Activated CD4-positive, alpha-beta T cell treated with anti-CD3 and anti-CD28 coated beads, Interleukin-10, Interleukin-2, amounts not matched to agents 100 ng/mL and 50 ng/mL, durations not matched to agents 16 hours and 8 hours (primary cell): Measurements from ENCODE around the gene CRYAB.
"Not testable (repeated sequence)": the region's sequence is repeated elsewhere in the genome, so short reads cannot be mapped to it uniquely, and the experiment has no call there.

Experiments used
- DNase-seq: peaks from one replicate; pipeline ENCODE4 v3.0.0-alpha.2; 2020

CRYAB gene

DNA sequence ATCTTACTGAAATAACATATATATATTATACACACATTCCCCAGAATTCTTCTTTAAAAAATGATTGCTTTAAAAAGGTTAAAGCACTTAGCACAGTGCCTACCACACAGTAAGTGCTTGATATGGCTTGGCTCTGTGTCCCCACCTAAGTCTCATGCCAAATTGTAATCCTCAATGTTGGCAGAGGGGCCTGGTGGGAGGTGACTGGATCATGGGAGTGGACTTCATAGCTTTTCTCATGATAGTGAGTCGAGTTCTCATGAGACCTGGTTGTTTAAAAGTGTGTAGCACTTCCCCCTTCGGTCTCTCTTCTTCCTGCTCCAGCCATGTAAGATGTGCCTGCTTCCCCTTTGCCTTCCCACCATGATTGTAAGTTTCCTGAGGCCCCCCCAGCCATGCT lies 6.2 kb downstream of the CRYAB start:
- DNase-seq: no peak

- DNase-seq: no peak
Measured at GRCh38 chr11:111886844-111887243, 24.7 kb downstream of the CRYAB start.

DNA sequence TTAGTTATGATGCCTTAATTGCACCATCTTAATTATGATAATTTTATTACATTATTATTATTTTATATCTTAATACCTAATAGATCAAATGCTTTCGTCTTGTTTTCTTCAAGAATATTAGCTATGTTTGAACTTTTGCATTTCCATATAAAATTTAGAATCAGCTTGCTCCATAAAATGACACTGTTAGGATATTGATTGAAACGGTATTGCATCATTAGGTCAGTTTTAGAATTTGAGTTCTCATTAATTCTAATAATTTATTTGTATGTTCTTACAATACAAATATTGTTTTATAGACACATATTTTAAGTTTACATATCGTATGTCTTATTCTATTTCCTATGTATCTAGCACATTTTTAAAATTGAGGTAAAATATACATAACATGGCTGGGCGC lies 25.5 kb downstream of the CRYAB start:
- no peak for DNase-seq

DNA sequence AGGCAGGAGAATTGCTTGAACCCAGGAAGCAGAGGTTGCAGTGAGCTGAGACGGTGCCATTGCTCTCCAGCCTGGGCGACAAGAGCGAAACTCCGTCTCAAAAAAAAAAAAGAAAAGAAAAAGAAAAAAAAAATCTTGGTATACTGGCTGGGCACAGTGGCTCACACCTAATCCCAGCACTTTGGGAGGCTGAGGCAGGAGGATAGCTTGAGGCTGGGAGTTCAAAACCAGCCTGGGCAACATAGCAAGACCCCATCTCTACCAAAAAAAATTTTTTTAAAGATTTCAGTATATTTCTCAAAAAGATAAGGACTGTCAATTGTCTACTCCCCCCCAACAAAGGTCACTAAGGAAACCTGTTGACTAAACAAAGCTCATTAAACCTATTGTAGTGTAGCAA lies 26.5 kb downstream of the CRYAB start:
- DNase-seq: not testable (repeated sequence)

DNA sequence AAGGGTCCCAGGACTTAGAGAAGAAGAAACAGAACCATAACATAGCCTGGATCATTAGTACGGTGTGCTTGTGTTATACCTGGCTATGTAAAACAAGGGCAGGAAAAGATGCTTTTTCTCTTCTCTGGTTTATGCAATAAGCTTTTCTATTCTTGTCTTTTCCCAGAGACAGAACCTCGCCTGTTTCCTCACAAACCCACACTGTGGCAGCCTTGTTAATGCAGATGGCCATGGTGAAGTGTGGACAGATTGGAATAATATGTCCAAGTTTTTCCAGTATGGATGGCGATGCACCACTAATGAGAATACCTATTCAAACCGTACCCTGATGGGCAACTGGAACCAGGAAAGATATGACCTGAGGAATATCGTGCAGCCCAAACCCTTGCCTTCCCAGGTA lies 29.4 kb downstream of the CRYAB start:
- DNase-seq: no peak

DNA sequence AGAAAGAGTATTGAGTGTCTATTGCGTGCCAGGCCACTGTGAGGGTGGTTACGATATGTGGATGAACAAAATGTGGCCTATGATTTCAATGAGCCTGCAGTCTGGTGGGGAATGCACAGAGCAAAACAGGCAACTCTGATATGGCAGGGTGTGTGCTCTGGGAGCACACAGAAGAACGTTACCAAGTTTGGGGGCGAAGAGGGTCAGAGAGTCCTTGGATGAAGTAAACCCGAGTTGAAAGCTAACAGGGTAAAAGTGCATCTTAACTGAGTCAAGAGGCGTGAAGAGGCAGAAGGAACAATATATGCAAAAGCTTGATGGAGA lies 32.0 kb downstream of the CRYAB start:
- no peak for DNase-seq

DNA sequence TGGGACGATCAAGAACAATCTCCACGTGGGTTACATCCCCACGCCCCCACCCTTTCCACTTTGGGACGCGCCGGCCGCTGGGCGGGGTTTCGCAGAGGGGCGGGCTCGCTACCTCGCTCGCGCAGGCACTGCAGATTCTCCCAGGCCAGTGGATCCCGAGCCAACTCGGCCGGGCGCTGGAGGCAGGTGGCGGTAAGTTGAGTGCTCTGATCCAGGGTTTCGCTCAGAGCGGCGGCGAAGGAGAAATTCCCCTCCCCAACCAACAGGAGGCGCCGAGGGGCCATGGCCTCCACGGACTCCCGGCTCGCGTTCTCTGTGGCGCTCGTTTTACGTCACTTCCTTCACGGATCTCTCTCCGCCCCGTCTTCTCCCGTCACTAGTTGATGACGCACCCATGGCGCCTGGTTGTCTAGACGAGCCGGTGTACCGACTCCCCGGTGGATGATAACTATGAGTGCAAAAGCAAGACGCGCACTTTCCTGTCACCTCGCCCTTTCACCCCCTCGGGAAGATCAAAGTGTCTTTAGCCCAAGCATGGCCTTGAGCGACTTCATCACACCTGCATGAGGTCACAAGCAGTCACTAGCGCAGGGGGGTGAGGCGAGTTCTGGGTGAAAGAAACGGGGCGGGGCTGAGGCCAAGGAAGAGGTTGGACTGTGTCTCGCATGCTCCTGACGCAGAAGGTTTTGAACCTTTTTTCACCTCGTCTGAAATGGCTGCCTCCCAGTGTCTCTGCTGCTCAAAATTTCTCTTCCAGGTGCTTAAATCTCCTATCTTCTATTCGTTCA lies 32.5 kb downstream of the CRYAB start, which contains the start of the genes CFAP68 and FDXACB1:
Gene CFAP68 (plus strand): TSS at position 693 of the 788 bp plus-strand sequence. CDS start 20 bp downstream, at position 713.
Gene FDXACB1 (minus strand): TSS at position 317 of the 788 bp plus-strand sequence. CDS start 33 bp downstream, at position 284.
- peak; percentile 97 for DNase-seq

- DNase-seq: no peak
Measured at GRCh38 chr11:111878385-111878848, 33.2 kb downstream of the CRYAB start.

DNA sequence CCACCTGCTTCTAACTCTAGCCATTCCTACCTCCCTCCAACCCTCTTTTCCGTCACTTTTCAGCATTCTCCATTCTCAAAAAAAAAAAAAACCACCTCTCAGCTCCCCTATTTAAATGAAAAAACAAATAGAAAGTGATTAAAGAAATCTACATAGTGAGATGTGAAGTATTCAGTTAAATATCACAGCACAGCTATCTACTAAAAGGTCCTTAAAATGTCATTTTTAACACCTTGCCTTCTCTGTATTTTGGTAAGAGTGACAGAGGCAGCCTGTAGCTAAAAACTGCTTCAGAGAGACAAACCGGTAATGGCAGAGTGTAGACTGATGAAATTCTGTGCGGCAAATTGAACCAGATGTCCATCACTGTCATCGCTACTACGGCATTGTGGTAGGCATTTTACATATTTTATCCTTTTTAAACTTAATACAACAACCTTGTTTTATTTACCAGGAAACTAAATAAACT lies 39.8 kb downstream of the CRYAB start:
- DNase-seq: no peak

DNA sequence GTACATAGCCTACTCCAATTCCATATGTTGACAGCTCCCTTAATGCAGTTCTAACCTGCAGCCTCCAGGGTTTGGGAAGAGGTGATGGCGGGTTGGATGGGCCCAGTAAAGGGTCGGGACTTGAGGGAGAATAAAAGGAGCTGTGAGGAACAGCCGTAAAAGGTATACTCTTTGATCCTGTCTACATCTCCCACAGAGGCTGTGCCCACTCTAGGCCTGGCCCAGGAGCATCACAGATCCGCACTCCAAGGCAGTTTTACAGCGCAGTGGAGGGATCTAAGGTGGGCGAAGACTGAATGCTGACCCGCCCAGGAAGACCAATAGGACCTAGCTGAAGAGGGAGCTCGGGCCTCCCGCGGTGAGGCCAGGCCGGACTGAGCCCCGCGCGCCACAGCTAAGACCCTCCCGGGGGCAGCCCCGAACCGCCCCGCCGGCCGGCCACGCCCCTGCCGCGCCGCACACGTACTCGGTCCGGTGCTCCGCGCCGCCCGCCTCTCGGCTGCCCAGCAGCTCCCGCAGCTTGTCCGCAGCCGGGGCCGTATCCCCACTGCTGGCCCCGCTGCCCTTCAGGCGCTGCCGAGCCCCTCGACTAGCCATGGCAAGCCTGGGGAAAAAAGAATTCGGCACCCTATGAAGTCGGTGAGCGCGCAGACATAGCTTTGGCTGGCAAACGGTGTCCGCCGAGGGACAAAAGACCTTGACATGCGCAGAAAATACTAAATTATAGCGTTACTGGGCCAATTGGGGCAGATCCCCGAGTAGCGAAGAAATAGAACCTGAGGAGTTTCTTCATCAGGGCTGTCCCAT lies 40.5 kb downstream of the CRYAB start, which contains the start of gene ALG9:
Gene ALG9 (minus strand): TSS at position 696 of the 807 bp plus-strand sequence. CDS start 99 bp downstream, at position 597.
- DNase-seq: peak; percentile 86

DNA sequence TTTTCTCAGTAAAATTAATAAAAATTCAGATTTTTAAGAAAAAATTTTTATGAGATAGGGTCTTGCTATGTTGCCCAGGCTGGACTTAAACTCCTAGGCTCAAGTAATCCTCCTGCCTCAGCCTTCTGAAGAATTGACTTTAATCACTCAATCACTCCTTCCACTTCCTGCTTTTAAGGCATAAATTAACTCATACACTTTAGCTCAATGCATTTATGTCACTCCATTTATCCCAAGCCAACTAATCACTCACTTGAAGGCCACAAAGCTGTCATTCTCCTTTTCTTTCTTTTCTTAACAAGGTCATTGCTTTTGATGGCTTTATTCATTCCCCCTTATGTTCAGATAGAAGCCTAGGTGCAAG lies 41.1 kb downstream of the CRYAB start:
- no peak for DNase-seq

DNA sequence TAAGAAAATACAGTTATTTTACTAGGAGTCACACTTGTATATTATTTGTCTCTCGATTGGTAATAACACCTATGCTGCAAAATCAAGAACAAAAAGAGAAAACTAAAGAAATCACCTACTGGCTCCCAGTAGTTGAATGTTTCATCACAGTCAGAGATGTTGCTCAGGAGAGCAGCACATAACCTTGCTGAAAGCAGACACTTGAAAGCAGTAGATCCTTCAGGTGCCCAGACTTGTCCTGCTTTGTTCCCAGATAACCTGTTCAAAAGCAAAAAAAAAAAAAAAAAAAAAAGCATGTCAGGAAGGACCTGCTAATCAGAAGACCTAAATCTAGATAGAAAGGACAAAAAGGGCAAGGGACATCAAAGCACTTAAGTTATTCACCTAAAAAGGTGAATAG lies 41.5 kb downstream of the CRYAB start:
- no peak for DNase-seq

DNA sequence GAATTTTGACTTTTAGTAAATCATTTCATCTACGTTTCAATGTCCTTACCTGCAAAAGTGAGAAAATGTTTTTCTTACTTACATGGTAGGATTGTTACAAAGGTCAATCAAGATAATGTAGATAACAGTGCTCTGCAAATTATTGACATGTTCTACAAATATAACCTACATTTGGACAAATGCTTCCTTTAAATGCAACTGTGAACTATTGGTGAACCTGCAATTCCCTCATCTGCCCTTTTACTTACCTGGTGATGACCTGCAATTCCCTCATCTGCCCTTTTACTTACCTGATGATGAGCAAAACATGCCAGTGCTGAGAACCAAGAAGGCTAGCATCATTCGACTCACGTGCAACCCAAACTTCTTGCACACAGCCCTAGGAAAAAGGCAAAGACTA lies 51.3 kb downstream of the CRYAB start:
- DNase-seq: no peak
